Left lung (tissue), 10 donors: ENCODE measurements around the gene ASB16. TPM values are rescaled to one million over a fixed set of nuclear protein-coding genes. Genes with fewer than 3 reads are reported as not detected.

ENCODE experiments used
- ATAC-seq: fragments of 200-7000 bp; cut with Tn5 transposase; one replicate; pipeline ENCODE4 v1.9.1; 2020; ENCODE audit warnings: moderate library complexity
- DNase-seq, 4 donors: peaks; one replicate each; pipeline ENCODE4 v3.0.0-alpha.2; 2013 to 2020
- H3K27ac ChIP-seq, 2 donors: fragments of 200-600 bp; sonication (generic) in 1 of 2; one replicate each; pipeline versions ENCODE4 v1.5.0 to v1.8.0; 2020 to 2021
- H3K27me3 ChIP-seq, 2 donors: fragments of 200-600 bp; sonication (generic) in 1 of 2; one replicate each; pipeline versions ENCODE4 v1.5.0 to v1.8.0; 2020 to 2021
- H3K36me3 ChIP-seq, 2 donors: fragments of 200-600 bp; sonication (generic) in 1 of 2; one replicate each; pipeline versions ENCODE4 v1.5.0 to v1.8.0; 2020 to 2021
- H3K4me1 ChIP-seq, 2 donors: fragments of 200-600 bp; one replicate each; pipeline ENCODE4 v1.8.0; 2021
- H3K4me3 ChIP-seq, 2 donors: fragments of 200-600 bp; sonication (generic) in 1 of 2; one replicate each; pipeline versions ENCODE4 v1.5.0 to v1.8.0; 2020 to 2021; ENCODE audit warnings: mild to moderate bottlenecking in 1 of 2
- H3K9me3 ChIP-seq, 2 donors: fragments of 200-600 bp; sonication (generic) in 1 of 2; one replicate each; pipeline versions ENCODE4 v1.5.0 to v1.8.0; 2020 to 2021
- CTCF ChIP-seq, 2 donors: fragments of 200-600 bp; sonication (generic) in 1 of 2; IDR thresholded peaks; one replicate each; pipeline versions ENCODE4 v1.5.0 to v1.8.0; 2021; ENCODE audit warnings: antibody characterized with exemption in 2 of 2
- intact Hi-C, 2 donors: fragments of 100-400 bp; cut with DNase I; formaldehyde crosslinking; loops; one replicate each; pipeline versions ENCODE4 v1.11.2 to v1.14.2; 2022
- polyA plus RNA-seq, 6 donors: library from polyadenylated mRNA; unstranded; fragments of 120-200 nt; gene quantifications; one replicate each; pipeline ENCODE4 v1.2.1, GENCODE V29; 2013; ENCODE audit not compliant: insufficient read length in 6 of 6
- total RNA-seq, 2 donors: library from RNA; stranded (reverse); fragmentation: NEBNext Ultra II Directional; extraction: Animal tissue kit (Norgen Biotek cat#: 25700); gene quantifications; one replicate each; pipeline ENCODE4 v1.2.1, GENCODE V29; 2021
- donor health status: DM: no; HTN: yes; CAD: no.
- donor health status: DM: no; HTN: no; CAD: no.

The ASB16 gene
- total and polyA plus RNA-seq, 8 donors = 2.4 to 3.8 (median 3.5) TPM; not detected in 2

GRCh38 chr17:44198721-44199552 is 28.4 kb downstream of the ASB16 start:
- H3K27me3 ChIP-seq = no peaks in the 10 kb centered on the region
- intact Hi-C loops = no loop called here
- peak overlapping the region; percentile 88 to 96 for H3K4me3 ChIP-seq
- DNase-seq (peak; percentile 46 to 93 (median 69)), ATAC-seq (peak; percentile 45)
- peaks cover 0 to 38% of the 10 kb centered on the region in 2 donors for H3K36me3 ChIP-seq
- no peaks in the 10 kb centered on the region for H3K9me3 ChIP-seq
- peak overlapping the region; percentile 97 to 99 for H3K27ac ChIP-seq
- H3K4me1 ChIP-seq = peaks cover 9 to 44% of the 10 kb centered on the region in 2 donors
- TF ChIP-seq CTCF (IDR thresholded peaks at IDR 0.05) = no peak

GRCh38 chr17:44199553-44200477 is 29.3 kb downstream of the ASB16 start, which contains the start of gene ATXN7L3:
TSS of gene ATXN7L3 (minus strand) at chr17:44199884. CDS start at chr17:44198070, 1,814 bp downstream.
- TF ChIP-seq CTCF (IDR thresholded peaks at IDR 0.05) = no peak
- H3K4me1 ChIP-seq = peaks cover 9 to 53% of the 10 kb centered on the region in 2 donors
- H3K4me3 ChIP-seq = peak within 1 kb of the TSS; percentile 88 to 96
- intact Hi-C loops = no loop called here
- peak; percentile 97 to 99 (median 98) for DNase-seq
- ATAC-seq = peak; percentile 93
- H3K36me3 ChIP-seq = peaks cover 0 to 29% of the 10 kb centered on the region in 2 donors
- peak within 1 kb of the TSS; percentile 97 to 99 for H3K27ac ChIP-seq
- H3K9me3 ChIP-seq = no peaks in the 10 kb centered on the region
- H3K27me3 ChIP-seq = no peaks in the 10 kb centered on the region

GRCh38 chr17:44200478-44201155 is 30.1 kb downstream of the ASB16 start:
- Histone ChIP-seq H3K4me3 (peak overlapping the region; percentile 88 to 96), H3K4me1 (peaks cover 9 to 55% of the 10 kb centered on the region in 2 donors), H3K9me3 (no peaks in the 10 kb centered on the region), H3K36me3 (peaks cover 0 to 21% of the 10 kb centered on the region in 2 donors), H3K27ac (peak overlapping the region; percentile 97 to 99), H3K27me3 (no peaks in the 10 kb centered on the region)
- ATAC-seq = peak; percentile 1
- TF ChIP-seq CTCF (IDR thresholded peaks at IDR 0.05) = no peak
- intact Hi-C loops = no loop called here
- DNase-seq = no peak

- Histone ChIP-seq H3K27me3 (no peaks in the 10 kb centered on the region), H3K4me1 (peaks cover 5 to 41% of the 10 kb centered on the region in 2 donors), H3K36me3 (peaks cover 0 to 14% of the 10 kb centered on the region in 2 donors), H3K27ac (peak overlapping the region in 1 of 2 donors; percentile 61), H3K4me3 (no peak overlapping the region), H3K9me3 (no peaks in the 10 kb centered on the region)
- no peak for TF ChIP-seq CTCF (IDR thresholded peaks at IDR 0.05)
- ATAC-seq (no peak), DNase-seq (no peak)
- intact Hi-C loops = no loop called here
Observed at GRCh38 chr17:44202756-44203155, 32.3 kb downstream of the ASB16 start.
